ENCODE measurements around the gene RADIL.

The RADIL gene

GRCh38 chr7:4928445-4928844 is 44.9 kb upstream of the RADIL start:
- CTCF ChIA-PET = no interaction called here
- H3K4me1 ChIP-seq (ENCODE audit: control insufficient read depth, insufficient read depth, low read length) = no peaks in the 10 kb centered on the region

More at GRCh38 chr7:4928445-4928844, 44.9 kb upstream of the RADIL start:
- H3K4me3 ChIP-seq (ENCODE audit: low read depth, low read length) = no peak overlapping the region
- no peak overlapping the region for H3K27ac ChIP-seq (ENCODE audit: extremely low read depth, low read depth, low read length)
- POLR2A ChIA-PET = no interaction called here
- no peaks in the 10 kb centered on the region for H3K36me3 ChIP-seq (ENCODE audit: control insufficient read depth in 2 of 2, insufficient read depth in 1 of 2, low read length in 2 of 2)
- H3K9me3 ChIP-seq (ENCODE audit: control insufficient read depth, insufficient read depth, low read depth, low read length) = no peaks in the 10 kb centered on the region
- no peak for TF ChIP-seq ZEB2 (tag by site-specific recombination; IDR thresholded peaks at IDR 0.05)
- TF ChIP-seq WT1 (tag by site-specific recombination; IDR thresholded peaks at IDR 0.05) = no peak
- TF ChIP-seq ZSCAN5A (tag by site-specific recombination; IDR thresholded peaks at IDR 0.05) = no peak
- TF ChIP-seq ZBTB11 (tag by site-specific recombination; conservative IDR thresholded peaks at IDR 0.05; ENCODE audit: low read depth) = no peak
- no peak for TF ChIP-seq GLIS1 (tag by site-specific recombination; IDR thresholded peaks at IDR 0.05)
- TF ChIP-seq MEIS1 (CRISPR knock-in tag; IDR thresholded peaks at IDR 0.05; ENCODE audit: borderline replicate concordance) = no peak
- no peak for TF ChIP-seq ZSCAN18 (tag by site-specific recombination; IDR thresholded peaks at IDR 0.05)
- TF ChIP-seq ZFP3 (tag by site-specific recombination; IDR thresholded peaks at IDR 0.05; ENCODE audit: low read depth) = no peak
- no peak for TF ChIP-seq CTCF (tag by site-specific recombination; IDR thresholded peaks at IDR 0.05)
- TF ChIP-seq PRDM4 (tag by site-specific recombination; IDR thresholded peaks at IDR 0.05) = no peak
- TF ChIP-seq ZNF248 (tag by site-specific recombination; IDR thresholded peaks at IDR 0.05) = no peak
- no peak for TF ChIP-seq ZNF169 (tag by site-specific recombination; IDR thresholded peaks at IDR 0.05)
- no peak for TF ChIP-seq ZNF768 (tag by site-specific recombination; IDR thresholded peaks at IDR 0.05)
